SIG-M5 treated with dmso at 0.1 percent for 504 hours (cell line): ENCODE measurements around the gene NOXRED1.
A peak's percentile ranks its signal among the peaks of the same experiment; 100 is the strongest.

Experiments
- DNase-seq: peaks from one replicate; lab custom pipeline; 2025; ENCODE audit not compliant: unreplicated experiment; lab: John Stamatoyannopoulos, UW

NOXRED1 gene

DNA sequence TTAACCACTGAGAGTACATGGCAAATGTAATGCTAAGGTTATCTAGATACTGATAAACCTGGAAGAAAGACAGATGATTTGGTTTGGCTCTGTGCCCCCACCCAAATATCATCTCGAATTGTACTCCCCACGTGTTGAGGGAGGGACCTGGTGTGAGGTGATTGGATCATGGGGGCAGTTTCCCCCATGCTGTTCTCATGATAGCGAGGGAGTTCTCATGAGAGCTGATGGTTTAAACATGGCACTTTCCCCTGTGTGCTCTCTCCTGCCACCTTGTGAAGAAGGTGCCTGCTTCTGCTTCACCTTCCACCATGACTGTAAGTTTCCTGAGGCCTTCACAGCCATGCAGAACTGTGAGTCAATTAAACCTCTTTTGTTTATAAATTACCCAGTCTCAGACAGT, 14.2 kb downstream of the NOXRED1 start:
- DNase-seq, result peak; percentile 10

DNA sequence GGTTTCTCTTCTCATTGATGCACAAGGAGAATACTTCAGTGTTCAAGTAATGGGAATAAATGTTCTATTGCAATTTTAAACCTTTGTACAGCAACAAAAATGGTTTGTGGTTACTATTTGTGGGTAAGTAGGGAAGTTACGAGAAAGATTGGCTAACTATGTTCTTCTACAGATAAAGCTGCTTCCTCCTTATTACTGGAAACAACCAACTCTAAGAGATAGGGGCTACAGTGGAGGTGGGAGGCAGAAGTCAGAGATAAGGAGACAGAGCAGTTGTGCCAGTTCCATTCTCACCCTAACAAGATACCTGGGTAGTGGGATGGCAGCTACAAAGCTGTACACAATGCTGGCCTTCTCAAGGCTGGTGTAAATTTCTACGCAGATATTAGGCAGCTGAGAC, 16.2 kb downstream of the NOXRED1 start:
- peak; percentile 90 for DNase-seq

DNA sequence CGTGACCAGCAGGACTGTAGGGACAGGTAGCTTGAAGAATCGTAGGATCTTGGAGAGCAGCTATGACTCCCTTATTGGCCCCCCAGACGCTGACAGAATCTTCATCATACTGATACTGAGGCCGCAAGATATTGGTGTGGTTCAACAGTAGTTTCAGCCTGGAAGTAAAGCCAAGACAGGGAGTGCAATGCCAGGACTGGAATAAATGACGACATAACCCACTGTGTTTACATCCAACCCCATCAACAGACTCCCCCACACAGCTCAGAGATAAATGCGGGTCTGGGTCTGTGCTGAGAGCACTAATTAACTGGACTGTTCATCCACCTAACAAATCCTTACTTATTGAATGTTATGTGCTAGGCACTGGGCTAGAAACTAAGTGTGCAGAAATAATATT, 16.6 kb downstream of the NOXRED1 start:
- DNase-seq, result peak; percentile 75

DNA sequence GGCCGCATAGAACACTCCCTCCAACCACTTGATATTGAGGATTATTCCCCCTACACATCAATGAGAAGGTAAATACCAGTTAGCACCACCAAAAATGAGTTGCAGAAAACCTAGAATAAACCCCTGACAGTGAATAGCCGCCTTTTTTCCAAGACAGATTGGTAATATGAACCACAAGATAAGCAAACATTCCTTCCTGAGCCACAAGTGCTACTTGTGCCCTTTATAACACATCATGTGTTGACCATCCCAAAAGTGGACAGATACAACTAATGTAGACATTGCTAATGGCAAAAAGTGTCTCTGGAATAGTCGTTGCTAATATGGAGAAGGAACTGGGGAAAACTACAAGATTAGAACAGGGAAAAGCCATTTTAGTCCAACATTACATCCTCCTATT, 17.2 kb downstream of the NOXRED1 start:
- DNase-seq, result no peak

DNA sequence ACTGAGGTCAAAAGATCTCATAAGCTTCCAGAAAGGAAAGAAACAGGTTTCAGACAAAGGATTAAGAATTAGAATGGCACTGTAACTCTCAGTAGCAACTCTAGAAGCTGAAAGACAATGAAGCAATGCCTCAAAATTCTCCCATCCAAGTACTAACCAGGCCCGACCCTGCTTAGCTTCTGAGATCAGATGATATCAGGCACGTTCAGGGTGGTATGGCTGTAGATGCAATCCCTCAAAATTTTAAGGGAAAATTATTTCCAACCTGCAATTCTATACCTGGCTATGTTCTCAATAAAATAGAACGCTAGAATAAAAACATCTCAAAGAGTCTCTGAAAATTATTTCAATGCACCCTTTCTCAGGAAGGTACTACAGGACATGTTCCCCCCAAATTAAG, 19.6 kb downstream of the NOXRED1 start:
- no peak for DNase-seq

DNA sequence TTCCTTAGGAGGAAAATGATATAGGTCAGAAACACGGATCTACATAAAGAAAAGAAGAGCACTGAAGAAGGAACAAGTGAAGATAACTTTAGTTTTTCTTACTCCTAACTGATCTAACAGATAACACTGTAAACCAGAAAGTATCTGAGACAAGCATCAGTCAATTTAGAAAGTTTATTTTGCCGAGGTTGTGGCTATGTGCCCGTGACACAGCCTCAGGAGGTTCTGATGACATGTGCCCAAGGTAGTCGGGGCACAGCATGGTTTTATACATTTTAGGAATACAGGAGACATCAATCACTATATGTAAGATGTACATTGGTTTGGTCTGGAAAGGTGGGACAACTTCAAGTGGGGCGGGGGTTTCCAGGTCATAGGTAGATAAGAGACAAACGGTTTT, 23.1 kb downstream of the NOXRED1 start:
- no peak for DNase-seq

DNA sequence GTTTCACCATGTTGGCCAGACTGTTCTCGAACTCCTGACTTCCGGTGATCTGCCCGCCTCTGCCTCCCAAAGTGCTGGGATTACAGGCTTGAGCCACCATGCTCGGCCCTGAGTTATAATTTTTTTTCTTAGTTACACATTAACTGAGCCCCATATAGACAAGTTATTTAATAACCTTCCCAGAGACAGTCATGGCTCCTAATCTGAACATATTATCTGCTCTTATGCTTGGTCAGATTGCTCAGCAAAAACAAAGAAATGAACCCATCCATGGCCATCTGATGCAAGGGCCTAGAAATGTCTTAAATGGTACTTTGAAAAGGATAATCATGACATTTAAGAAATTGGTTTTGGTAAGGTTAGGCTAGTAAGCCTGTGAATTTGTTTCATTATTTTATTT, 33.1 kb downstream of the NOXRED1 start:
- no peak for DNase-seq

DNA sequence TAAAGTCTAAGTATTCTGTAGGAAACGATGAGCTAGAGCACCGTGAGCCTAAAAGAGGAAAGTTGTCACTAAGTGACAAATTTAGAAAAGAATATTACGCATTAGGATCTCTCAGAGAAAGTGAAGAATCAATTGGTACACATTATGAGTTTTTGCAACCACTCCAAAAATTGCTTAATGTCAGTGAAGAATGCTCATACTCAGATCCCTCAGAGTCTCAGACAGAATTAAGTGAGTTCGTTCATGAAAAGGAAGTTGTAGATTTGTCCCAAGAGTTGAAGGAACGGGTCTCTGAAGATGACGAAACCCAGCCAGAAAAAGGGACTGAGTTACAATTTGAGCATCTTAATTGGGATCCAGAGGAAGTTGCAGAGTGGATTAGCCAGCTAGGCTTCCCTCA, 44.6 kb downstream of the NOXRED1 start:
- peak; percentile 91 for DNase-seq

DNA sequence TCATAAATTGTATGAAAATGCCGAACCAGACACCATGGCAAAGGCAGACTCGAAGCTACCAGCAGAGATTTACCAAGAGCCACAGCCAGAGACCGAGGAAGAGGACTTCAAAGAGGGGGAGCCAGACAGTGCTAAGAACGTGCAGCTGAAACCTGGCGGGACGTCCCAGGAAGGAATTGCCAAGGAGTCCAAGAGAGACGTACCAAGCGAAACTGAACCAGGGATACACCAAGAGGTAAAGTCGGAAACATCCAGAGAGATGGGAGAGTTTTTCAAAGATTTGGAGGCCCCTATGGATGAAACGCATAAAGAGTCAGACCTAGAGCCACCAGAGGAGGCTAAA, 45.9 kb downstream of the NOXRED1 start:
- DNase-seq, result no peak

DNA sequence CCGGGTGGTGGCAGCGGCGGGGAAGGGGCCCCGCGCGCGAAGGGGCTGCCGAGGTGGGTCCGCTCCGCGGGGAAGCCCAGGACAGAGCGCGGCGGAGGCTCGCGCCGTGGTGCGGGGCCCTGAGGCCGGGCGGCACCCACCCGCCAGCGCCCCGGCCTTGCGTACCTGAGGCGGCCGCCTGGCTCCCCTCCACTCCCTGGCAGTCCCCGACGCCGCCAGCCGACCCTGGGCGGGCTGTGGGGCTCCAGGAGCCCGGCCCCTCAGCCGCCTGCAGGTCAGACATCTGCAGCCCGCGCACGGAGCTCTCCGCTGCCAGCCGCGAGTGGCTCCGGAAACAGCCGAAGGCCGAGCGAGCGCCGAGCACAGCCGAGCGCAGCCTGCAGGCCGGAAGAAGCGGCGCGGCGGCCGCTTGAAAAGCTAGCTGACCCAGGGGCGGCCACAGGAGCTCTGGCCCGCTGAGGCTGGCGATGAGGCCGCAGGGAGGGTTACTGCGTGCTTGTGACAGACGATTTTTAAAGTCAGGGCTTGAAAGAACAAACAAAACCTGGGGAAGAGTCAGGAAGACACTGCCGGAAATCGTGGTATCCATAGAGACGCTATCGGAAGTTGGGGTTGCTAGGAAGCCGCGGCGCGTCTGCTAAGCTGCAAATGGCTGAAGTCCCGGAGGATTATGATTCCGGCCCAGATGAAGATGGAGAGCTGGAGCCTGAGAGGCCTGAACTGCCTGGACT, 46.4 kb downstream of the NOXRED1 start, which contains the start of the genes SAMD15 and TMED8:
Gene SAMD15 (plus strand): TSS at position 609 of the 731 bp plus-strand sequence. CDS start 40 bp downstream, at position 649.
Gene TMED8 (minus strand): TSS at position 324 of the 731 bp plus-strand sequence. CDS start 41 bp downstream, at position 283.
- DNase-seq, result peak; percentile 88

DNA sequence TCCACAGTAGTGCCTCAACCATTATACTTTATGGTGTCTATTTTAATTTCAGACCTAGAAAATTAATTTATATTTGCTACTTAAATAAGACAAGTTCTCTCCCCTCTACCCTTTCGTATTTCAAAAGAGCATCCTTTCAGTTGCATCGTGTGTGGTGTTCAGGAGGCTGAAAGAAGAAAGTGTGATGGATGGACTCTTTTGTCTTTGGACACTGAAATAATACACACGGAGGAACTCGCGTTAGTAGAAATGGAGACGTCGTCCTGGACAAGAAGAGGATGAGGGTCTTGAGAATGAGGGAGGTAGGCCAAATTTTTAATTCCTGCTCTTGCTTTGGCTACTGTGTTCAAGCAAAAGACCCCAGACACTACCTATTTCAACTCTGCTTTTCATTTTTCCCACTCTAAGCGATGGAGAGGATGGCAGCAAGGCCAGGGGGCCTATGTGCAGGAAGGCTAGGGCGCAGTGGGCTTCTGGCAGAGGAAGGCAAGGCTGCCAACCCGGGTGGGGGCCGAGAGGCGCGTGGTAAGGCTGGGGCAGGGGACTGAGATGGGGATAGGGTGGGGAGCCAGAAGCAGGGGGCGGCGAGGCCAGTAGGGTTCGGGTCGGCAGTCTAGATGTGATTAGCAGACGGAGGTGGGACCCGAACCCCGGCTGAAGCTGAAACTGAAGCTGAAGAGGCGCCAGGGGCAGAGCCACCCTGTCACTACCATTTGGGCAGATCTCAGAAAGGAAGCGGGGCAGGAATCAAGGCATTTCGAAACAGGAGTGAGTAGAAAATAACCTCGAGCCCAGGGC, 47.2 kb downstream of the NOXRED1 start:
- DNase-seq, result peak; percentile 69

DNA sequence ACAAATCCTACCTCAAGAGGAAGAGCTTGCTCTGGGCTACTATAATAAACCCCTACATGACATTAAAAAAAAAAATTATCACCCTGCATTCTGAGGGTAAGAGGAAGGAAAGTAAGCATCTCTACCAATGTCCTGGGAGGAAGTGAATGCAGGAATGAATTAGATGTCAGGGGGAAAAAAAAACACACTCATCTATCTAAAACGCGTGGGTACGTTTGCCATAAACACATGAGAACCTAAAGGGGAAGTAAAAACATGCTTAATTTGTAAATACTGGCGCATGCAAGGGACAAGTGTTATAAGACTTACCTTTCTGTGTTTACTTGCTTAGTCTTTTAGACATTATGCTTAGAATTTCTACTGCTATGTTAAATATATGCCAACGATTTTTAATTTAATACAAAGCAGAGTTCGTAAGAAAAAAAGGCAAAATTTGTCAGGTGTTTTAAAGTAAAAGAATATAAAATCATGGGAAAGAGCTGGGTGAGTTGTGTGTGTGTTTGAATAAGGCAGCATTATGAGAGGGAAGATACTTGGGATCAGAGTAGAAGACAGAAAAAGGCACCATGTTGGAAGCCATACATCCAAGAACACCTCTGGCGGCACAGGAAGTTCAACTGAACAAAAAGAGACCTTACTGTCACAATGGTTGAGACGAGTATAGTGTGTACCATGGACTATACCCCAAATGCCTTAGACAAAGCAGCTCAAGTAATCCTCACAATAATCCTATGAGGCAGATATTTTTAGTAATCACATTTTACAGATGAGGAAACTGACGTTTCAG, 48.0 kb downstream of the NOXRED1 start:
- peak; percentile 34 for DNase-seq

DNA sequence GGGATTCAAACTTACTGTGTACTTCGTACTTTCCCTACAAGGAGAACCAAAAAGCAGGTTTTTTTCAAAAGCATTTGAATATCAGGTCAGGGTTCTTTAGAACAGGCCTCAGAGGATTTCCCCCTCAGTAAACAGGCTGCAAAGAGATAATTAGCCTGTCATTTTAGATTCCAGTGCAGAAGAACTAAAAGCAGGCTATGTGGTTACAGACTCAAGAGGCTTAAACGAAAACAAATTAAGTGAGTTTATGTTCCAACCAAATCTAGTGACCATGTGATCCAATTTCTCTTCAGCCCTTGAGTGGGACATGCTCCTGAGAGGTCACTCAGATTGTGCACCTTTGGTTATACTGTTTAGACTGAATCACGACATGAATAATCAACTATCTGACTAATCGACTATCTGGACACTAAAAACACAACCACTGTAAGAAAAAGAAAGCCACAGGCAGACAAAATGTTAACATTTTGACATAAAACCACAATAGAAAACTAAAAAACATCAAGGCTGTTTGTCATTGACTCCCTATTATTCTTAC, 51.0 kb downstream of the NOXRED1 start:
- DNase-seq, result no peak

DNA sequence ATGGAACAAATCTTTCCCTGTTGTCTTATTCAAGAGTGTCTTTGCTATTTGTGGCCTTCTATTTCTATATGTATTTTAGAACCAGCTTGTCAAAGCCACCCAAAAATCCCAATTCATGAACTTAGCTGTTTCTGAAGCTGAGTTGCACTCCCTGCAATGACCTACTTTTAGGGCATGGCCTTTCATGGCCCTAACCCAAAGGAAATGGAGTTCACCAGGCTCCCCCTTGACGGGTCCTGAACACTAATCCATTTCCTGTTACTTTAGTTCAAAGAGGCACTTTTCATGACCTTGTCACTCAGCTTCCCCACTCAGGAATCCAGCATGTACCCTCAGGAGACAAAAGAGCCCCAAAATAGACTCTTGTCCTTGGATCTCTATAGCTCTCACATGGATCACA, 54.0 kb downstream of the NOXRED1 start:
- no peak for DNase-seq

DNA sequence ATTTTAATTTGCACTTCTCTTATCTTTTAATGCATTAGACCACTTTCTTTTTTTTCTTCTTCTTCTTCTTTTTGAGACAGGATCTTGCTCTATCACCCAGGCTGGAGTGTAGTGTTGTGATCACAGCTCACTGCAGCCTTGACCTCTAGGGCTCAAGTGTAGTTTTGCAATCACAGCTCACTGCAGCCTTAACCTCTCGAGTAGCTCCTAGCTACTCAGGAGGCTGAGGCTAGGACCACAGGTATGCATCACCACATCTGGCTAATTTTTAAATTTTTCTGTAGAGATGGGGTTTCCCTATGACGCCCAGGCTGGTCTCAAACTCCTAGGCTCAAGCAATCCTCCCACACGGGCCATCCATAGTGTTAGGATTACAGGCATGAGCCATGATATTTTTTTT, 59.2 kb downstream of the NOXRED1 start:
- no peak for DNase-seq

DNA sequence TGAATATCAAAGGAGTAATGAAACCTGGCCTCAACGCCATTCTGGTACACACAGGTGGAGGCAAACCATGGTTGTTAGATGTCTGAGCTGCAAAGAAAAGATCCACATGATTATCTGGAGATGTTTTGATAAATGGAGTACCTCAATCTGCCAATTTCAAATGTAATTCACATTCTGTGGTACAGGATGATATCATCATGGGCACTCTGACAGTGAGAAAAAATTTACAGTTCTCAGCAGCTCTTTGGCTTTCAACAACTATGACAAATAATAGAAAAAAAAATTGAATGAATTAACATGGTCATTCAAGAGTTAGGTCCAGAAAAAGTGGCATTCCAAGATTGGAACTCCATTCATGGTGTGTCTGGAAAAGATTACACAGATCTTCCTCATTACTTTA, 63.7 kb downstream of the NOXRED1 start:
- DNase-seq, result no peak

DNA sequence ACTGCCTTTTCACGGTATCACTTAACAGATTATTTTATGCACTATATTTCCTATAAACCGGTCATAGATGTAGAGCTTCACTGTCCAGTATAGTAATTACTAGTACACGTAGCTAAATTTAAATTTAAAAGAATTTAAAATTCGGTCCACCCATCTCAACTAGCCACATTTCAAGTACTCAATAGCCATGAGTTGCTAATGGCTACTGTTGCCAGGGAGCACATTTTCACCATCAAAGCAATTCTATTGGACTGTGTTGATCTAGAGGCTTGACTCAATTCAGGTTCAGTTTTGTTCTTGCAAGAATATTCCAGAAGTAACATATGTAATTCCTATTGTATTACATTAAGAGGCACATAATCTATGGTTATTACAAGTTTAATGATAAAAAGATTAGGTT, 66.4 kb downstream of the NOXRED1 start:
- no peak for DNase-seq

DNA sequence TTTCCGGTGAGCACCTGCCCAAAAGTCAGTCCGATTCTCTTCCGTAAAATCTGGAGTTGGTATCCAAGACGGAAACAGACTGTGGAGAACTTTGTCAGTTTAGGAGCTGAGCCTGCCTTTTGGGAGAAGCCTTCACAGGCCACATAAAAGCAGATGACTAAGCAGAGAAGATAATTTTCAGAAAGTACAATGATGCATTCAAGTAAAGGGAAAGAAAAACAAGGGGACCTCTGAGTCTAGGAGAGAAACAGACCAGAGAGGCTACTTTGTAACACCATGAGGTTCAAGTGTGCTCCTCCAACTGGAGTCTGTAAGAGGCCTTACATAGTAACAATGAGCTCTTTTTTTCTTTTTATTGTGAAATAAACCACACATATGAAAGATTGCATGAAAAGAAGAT, 67.5 kb downstream of the NOXRED1 start:
- no peak for DNase-seq

DNA sequence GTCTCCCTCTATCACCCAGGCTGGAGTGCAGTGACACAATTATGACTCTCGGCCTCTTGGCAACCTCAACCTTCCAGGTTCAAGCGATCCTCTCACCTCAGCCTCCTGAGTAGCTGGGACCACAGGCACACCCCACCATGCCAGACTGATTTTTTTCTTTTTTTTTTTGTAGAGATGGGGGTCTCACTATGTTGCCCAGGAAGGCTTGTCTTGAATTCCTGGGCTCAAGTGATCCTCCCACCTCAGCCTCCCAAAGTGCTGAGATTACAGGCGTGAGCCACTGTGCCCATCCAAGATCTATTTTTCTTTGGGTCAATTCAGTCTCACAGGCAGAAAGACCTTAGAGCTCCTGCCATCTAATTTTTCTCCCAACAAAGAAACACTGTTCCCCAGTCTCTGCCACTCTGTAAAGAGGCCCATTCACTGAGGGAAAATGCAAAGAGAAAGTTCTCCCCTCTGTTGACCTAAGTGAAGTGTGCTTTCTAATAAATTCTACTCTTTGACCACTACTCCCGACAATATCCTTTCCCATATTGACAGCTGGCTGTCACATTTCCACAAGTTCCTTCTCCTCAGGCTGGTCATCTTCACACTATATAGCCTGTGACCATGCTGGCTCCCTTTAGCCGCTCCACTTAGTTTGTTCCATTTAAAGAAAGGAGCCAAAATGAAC, 69.7 kb downstream of the NOXRED1 start:
- no peak for DNase-seq

DNA sequence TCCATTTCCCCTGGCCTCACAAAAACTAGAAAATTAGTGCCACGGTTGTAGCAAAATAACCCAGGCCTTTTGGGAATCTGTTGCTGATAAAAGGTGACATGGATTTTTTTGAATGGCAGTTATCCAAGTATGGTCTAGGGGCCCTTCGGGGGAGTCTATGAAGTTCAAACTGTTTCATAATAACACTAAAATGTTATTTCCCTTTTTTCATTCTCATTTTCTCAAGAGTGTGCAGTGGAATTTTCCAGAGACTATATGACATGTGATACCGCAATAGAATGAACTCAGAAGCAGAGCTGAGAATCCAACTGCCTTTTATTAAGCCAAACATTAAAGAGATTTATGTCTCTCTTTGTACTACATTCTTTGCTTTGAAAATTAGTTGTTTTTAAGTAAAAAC, 75.6 kb downstream of the NOXRED1 start:
- DNase-seq, result peak; percentile 92

DNA sequence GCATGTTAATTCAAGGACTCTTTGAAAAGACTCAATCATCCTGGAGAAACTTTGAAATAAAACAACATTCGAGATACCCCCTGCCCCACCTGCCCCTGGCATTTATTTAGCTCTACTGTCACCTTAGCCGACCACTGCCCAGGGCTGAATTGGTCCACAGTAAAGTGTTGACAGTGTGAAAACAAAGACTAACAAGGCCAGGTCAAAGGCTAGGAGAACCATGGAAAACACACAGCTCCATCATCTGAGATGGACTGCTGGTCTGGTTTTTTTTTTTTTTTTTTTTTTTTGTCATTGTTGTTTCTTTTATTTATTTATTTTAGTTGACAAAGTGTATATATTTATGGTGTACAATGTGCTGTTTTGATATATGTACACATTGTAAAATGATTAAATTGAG, 76.8 kb downstream of the NOXRED1 start:
- DNase-seq, result no peak
